ENCODE data around the gene SYNJ2.

GRCh38 chr6:157991067-157991432 is 9.4 kb downstream of the SYNJ2 start:
- no peak for TF ChIP-seq RAD21 (IDR thresholded peaks at IDR 0.05; ENCODE audit: low read depth)
- TF ChIP-seq FOXM1 (IDR thresholded peaks at IDR 0.05; ENCODE audit: borderline replicate concordance, low read depth) = no peak
- TF ChIP-seq MAX (IDR thresholded peaks at IDR 0.05) = no peak
- no peak for TF ChIP-seq TEAD4 (IDR thresholded peaks at IDR 0.05)
- TF ChIP-seq EP300 (IDR thresholded peaks at IDR 0.05; ENCODE audit: borderline replicate concordance) = no peak
- no peak for TF ChIP-seq USF1 (IDR thresholded peaks at IDR 0.05)
- no peak for TF ChIP-seq CREB1 (IDR thresholded peaks at IDR 0.05; ENCODE audit: low read depth)
- TF ChIP-seq TAF1 (IDR thresholded peaks at IDR 0.05; ENCODE audit: low read depth) = no peak
- no peak for TF ChIP-seq EGR1 (IDR thresholded peaks at IDR 0.05)
- no peak for TF ChIP-seq REST (IDR thresholded peaks at IDR 0.05; ENCODE audit: low read depth)
- TF ChIP-seq CEBPB (IDR thresholded peaks at IDR 0.05) = no peak
- no peak for TF ChIP-seq YY1 (IDR thresholded peaks at IDR 0.05; ENCODE audit: low read depth)

Data from Ishikawa (cell line).